ENCODE results near the gene MAP3K7. TPM values are rescaled to one million over a fixed set of nuclear protein-coding genes. Genes with fewer than 3 reads are reported as not detected.
A peak's percentile ranks its signal among the peaks of the same experiment; 100 is the strongest.

The MAP3K7 gene
- total and polyA plus RNA-seq, 5 donors: 10.8 to 20.9 (median 20.2) TPM

DNA sequence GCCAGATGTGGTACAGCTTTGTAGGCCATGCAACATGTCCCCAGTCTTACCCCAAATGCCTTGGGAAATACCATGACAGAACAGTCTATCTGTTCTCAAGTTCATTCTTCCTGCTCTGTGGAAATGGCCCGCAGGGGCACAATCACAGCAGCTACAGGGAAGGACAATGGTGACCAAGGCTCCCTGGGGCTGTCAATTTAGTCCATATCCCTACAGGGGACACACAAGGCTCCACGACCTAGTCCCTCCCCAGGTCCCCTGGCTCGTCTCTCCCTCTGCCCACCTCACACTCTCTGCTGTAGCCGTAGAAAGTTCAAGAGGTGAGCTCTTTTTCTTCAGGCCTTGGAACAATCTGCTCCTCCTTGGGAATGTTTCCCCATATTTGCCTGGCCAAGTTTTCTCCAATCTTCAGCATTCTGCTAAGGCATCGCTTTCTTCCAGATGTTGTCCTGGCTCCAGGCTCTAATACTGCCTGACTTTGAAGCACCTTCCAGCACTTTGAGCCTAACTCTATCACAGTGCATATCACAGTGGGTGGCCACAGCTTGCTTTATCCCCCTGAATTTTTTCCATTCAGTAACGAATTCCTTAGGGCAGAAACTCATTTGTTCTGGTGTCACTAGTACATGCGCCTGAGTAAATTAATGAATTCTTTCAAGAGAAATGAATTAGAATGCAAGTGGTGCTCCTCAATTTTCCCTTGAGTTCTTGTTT is 92.6 kb downstream of the MAP3K7 start:
- no peak overlapping the region for H3K27ac ChIP-seq (ENCODE audit: low read length)
- ATAC-seq (peak; percentile 22 to 50), DNase-seq (no peak)
- intact Hi-C loops (cut with DNase I): no loop called here
- WGBS: 61% methylated on average over 7 of the region's 7 CpGs
- no peaks in the 10 kb centered on the region for H3K9me3 ChIP-seq (ENCODE audit: control insufficient read depth, low read length)
- H3K4me1 ChIP-seq (ENCODE audit: control insufficient read depth, insufficient read depth, low read length): no peaks in the 10 kb centered on the region
- H3K4me3 ChIP-seq (ENCODE audit: low read length): no peak overlapping the region
- H3K27me3 ChIP-seq (ENCODE audit: control insufficient read depth, insufficient read depth): no peaks in the 10 kb centered on the region

DNA sequence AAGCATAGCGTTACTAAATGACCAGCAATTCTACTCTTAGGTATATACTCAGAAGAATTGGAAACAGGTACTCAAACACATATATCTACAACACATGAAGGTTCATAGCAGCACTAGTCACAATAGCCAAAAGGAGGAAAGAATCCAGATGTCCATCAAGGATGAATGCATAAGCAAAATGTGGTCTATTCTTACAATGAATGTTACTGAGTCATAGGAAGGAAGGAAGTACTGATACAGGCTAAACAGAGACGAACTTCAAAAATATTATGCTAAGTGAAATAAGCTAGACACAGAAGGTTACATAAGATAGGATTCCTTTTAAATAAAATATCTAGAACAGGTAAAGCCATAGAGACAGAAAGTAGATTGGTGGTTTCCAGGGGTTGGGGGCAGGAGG is 93.5 kb downstream of the MAP3K7 start:
- intact Hi-C loops (cut with DNase I): no loop called here
- peak in 1 of 2 donors; percentile 66 for ATAC-seq
- no peak for DNase-seq
- no peaks in the 10 kb centered on the region for H3K9me3 ChIP-seq (ENCODE audit: control insufficient read depth, low read length)
- no peaks in the 10 kb centered on the region for H3K4me1 ChIP-seq (ENCODE audit: control insufficient read depth, insufficient read depth, low read length)
- H3K4me3 ChIP-seq (ENCODE audit: low read length): no peak overlapping the region
- H3K27ac ChIP-seq (ENCODE audit: low read length): no peak overlapping the region
- WGBS: 55% methylated on average over 2 of the region's 2 CpGs
- no peaks in the 10 kb centered on the region for H3K27me3 ChIP-seq (ENCODE audit: control insufficient read depth, insufficient read depth)

DNA sequence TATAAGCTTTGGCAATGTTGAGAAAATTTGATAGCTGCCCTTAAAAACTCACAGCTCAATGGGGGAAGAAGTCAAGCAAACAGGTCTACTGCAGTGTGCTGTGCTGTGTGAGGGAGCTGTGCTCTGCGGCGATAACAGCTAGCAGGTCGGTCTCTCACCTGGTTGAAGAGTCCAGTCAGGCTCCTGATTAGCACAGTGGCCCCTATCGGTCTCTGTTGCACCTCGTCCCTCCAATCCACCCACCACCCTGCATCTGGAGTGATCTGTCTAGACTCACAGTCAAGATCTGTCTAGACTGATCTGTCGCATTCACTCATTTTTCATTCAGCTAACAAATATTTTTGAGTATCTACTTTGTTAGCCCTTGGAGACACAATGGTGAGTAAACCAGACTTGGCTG is 94.1 kb downstream of the MAP3K7 start:
- Histone ChIP-seq H3K4me3 (ENCODE audit: low read length) (no peak overlapping the region), H3K27ac (ENCODE audit: low read length) (no peak overlapping the region), H3K4me1 (ENCODE audit: control insufficient read depth, insufficient read depth, low read length) (no peaks in the 10 kb centered on the region), H3K27me3 (ENCODE audit: control insufficient read depth, insufficient read depth) (no peaks in the 10 kb centered on the region), H3K9me3 (ENCODE audit: control insufficient read depth, low read length) (no peaks in the 10 kb centered on the region)
- ATAC-seq (no peak), DNase-seq (no peak)
- intact Hi-C loops (cut with DNase I): no loop called here
- WGBS: 90% methylated on average over 6 of the region's 6 CpGs

DNA sequence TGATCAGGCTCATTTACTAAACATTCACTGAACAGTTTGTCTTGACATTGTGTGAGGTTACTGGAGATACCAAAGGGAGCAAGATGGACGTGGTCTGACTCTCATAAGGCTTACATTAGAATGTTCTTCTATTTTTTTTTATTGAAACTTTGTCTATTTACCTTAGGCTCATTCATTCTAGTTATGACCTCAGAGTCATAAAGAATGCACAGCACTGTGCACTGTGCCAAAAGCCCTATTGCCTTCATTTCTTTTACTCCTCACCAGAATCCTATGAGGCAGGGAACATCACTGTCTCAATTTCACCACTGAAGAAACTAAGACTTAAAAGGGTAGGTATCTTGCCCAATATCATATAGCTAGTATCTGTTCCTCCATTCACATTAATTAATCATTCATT is 94.5 kb downstream of the MAP3K7 start:
- H3K4me1 ChIP-seq (ENCODE audit: control insufficient read depth, insufficient read depth, low read length): no peaks in the 10 kb centered on the region
- ATAC-seq: no peak
- DNase-seq: no peak
- H3K27me3 ChIP-seq (ENCODE audit: control insufficient read depth, insufficient read depth): no peaks in the 10 kb centered on the region
- WGBS: 79% methylated on average over 1 of the region's 1 CpG
- intact Hi-C loops (cut with DNase I): no loop called here
- no peaks in the 10 kb centered on the region for H3K9me3 ChIP-seq (ENCODE audit: control insufficient read depth, low read length)
- no peak overlapping the region for H3K27ac ChIP-seq (ENCODE audit: low read length)
- no peak overlapping the region for H3K4me3 ChIP-seq (ENCODE audit: low read length)

DNA sequence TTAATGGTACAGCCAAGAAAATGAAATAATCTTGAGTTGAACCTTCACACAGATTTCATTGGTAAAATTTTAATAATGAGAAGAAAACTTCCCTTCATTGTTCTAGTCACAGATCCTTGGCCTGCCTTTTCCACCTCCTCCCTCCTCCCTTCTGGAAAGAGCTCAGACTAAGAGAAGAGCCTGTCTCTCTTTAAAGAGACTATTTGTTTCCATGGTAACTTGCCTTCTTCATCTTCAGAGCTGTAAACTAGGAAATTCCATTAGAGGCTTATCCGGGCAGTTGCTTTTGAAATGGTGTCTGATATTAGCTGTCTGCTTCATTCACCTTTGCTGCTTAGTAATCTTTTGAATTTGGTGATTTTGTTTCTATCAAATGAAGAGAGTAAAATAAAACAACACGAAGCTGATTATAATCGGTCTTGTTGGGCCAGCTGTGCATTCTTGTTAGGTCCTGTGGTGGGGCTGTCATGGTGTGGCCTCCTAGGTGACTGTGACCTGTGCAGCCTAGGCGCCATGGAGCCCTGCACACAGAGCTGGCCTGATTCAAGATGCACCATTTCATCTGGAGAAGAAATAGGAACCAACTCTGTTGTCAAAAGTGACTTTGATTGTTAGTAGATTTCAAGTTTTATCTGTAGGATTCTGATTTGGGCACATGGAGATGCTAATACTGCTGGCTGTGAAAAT is 96.7 kb downstream of the MAP3K7 start:
- H3K4me1 ChIP-seq (ENCODE audit: control insufficient read depth, insufficient read depth, low read length): no peaks in the 10 kb centered on the region
- ATAC-seq: no peak
- WGBS: 57% methylated on average over 4 of the region's 4 CpGs

DNA sequence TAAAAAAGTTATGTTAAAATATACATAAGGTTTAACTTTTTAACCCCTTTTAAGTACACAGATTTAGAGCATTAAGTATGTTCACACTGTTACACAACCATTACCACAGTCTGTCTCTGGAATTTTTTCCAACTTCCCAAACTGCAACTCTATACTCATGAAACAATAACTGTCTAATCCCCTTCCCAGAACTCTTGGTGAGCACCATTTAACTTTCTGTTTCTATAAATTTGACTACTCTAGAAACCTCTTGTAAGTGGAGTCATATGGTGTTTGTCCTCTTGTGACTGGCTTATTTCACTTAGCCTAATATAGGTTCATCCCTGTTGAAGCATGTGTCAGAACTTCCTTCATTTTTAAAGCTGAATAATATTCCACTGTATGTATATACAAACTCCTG is 98.1 kb downstream of the MAP3K7 start:
- intact Hi-C loops (cut with DNase I): no loop called here
- ATAC-seq (no peak), DNase-seq (no peak)
- Histone ChIP-seq H3K4me3 (ENCODE audit: low read length) (no peak overlapping the region), H3K9me3 (ENCODE audit: control insufficient read depth, low read length) (no peaks in the 10 kb centered on the region), H3K27me3 (ENCODE audit: control insufficient read depth, insufficient read depth) (no peaks in the 10 kb centered on the region), H3K27ac (ENCODE audit: low read length) (no peak overlapping the region), H3K4me1 (ENCODE audit: control insufficient read depth, insufficient read depth, low read length) (no peaks in the 10 kb centered on the region)

More for the DNA sequence above, 96.7 kb downstream of the MAP3K7 start:
- DNase-seq: no peak
- H3K4me3 ChIP-seq (ENCODE audit: low read length): no peak overlapping the region
- intact Hi-C loops (cut with DNase I): no loop called here
- no peaks in the 10 kb centered on the region for H3K9me3 ChIP-seq (ENCODE audit: control insufficient read depth, low read length)
- H3K27ac ChIP-seq (ENCODE audit: low read length): no peak overlapping the region
- H3K27me3 ChIP-seq (ENCODE audit: control insufficient read depth, insufficient read depth): no peaks in the 10 kb centered on the region

DNA sequence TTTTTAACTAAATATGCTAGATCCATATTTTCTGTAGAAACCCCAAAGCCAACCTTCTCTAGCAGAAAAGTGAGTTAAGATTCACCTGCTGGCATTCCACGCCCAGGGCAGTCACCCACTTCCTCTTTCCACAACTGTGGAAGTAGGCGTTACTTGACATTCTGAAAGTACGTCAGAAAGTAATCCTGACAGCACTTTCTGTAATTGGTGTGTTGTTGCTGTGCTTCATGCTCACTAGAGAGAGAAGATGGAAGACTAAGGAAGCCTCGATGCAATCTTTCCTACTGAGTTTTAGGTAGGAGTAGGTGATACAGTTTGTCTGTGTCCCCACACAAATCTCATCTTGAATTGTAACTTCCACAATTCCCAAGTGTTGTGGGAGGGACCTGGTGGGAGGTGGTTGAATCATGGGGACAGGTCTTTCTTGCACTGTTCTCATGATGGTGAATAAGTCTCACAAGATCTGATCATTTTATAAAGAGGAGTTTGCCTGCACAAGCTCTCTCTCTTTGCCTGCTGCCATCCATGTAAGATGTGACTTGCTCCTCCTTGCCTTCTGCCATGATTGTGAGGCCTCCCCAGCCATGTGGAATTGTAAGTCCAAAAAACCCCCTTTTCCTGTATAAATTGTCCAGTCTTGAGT is 101.1 kb downstream of the MAP3K7 start:
- Histone ChIP-seq H3K4me3 (ENCODE audit: low read length) (no peak overlapping the region), H3K9me3 (ENCODE audit: control insufficient read depth, low read length) (no peaks in the 10 kb centered on the region), H3K4me1 (ENCODE audit: control insufficient read depth, insufficient read depth, low read length) (no peaks in the 10 kb centered on the region), H3K27ac (ENCODE audit: low read length) (no peak overlapping the region), H3K27me3 (ENCODE audit: control insufficient read depth, insufficient read depth) (no peaks in the 10 kb centered on the region)
- 84% methylated on average over 4 of the region's 4 CpGs for WGBS
- no peak for DNase-seq
- no peak for ATAC-seq
- intact Hi-C loops (cut with DNase I): no loop called here

DNA sequence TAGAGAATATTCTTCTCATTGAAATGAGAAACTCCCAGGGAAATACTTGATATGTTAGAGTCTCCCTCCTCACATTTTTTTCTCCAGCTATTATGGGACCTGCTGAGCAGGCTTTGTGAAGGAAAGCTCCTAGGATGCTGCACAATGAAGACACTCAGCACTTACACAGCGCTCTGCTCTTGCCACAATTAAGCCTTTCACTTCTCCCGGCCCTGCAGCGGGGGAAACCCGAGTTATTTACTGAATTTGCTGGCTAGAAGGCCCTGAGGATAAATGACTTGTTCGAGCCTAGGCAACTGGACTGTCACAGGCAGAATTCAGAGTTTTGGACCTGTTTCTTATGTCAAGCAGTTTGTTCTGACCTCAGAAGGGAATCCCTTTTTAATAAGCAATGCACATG is 102.0 kb downstream of the MAP3K7 start:
- 74% methylated on average over 5 of the region's 5 CpGs for WGBS
- Histone ChIP-seq H3K4me1 (ENCODE audit: control insufficient read depth, insufficient read depth, low read length) (no peaks in the 10 kb centered on the region), H3K4me3 (ENCODE audit: low read length) (no peak overlapping the region), H3K27ac (ENCODE audit: low read length) (no peak overlapping the region), H3K9me3 (ENCODE audit: control insufficient read depth, low read length) (no peaks in the 10 kb centered on the region), H3K27me3 (ENCODE audit: control insufficient read depth, insufficient read depth) (no peaks in the 10 kb centered on the region)
- no peak for ATAC-seq
- DNase-seq: no peak
- intact Hi-C loops (cut with DNase I): loop anchor here in 1 of 4 donors (5.0 kb wide), 1 partner anchor 543 kb away; no protein-coding TSS in a partner anchor

DNA sequence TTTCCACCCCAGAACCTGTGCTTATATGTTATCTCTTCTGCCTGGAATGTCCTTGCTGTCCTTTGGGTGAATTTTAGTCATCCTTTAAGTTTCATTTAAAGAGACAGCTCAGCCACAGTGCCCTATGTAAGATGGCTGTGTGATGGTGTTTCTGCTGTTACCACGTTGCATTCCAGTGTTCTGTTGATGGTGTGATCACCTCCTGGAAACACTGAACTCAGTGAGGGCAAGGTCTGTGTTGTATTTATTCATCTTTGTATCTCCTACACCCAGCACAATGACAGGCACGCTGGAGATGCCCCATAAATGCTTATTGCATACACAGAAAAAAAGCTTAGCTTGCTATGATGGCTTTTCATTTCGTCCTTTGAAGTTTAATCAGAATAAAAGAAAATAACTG is 102.5 kb downstream of the MAP3K7 start:
- DNase-seq (no peak), ATAC-seq (no peak)
- intact Hi-C loops (cut with DNase I): loop anchor here in 1 of 4 donors (5.0 kb wide), 1 partner anchor 542 kb away; no protein-coding TSS in a partner anchor
- Histone ChIP-seq H3K27me3 (ENCODE audit: control insufficient read depth, insufficient read depth) (no peaks in the 10 kb centered on the region), H3K9me3 (ENCODE audit: control insufficient read depth, low read length) (no peaks in the 10 kb centered on the region), H3K4me1 (ENCODE audit: control insufficient read depth, insufficient read depth, low read length) (no peaks in the 10 kb centered on the region), H3K4me3 (ENCODE audit: low read length) (no peak overlapping the region), H3K27ac (ENCODE audit: low read length) (no peak overlapping the region)
- 72% methylated on average over 3 of the region's 3 CpGs for WGBS

DNA sequence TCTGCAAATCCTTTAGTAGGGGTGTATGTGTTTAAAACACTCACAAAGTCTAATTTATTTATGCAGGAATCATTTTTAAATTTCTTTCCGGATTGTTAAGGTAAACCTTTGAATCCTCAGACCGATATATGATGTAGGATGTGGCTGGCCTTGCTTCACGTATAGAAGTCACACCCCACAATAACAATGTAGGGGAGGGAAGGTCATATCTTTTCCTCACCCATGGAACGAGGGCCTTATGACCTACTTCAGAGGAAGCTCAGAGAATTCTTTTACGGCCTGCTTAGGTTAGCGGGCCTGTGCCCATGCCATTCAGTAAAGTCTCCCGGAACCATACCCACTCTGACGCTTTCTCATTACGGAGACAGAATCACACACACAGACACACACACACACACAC is 102.9 kb downstream of the MAP3K7 start:
- Histone ChIP-seq H3K27ac (ENCODE audit: low read length) (no peak overlapping the region), H3K9me3 (ENCODE audit: control insufficient read depth, low read length) (no peaks in the 10 kb centered on the region), H3K4me3 (ENCODE audit: low read length) (no peak overlapping the region), H3K4me1 (ENCODE audit: control insufficient read depth, insufficient read depth, low read length) (peaks cover 2% of the 10 kb centered on the region), H3K27me3 (ENCODE audit: control insufficient read depth, insufficient read depth) (no peaks in the 10 kb centered on the region)
- DNase-seq (no peak), ATAC-seq (no peak)
- intact Hi-C loops (cut with DNase I): loop anchor here in 1 of 4 donors (5.0 kb wide), 1 partner anchor 542 kb away; no protein-coding TSS in a partner anchor
- WGBS: 88% methylated on average over 9 of the region's 9 CpGs

Measured in right cardiac atrium (tissue), 5 donors.